Measurements from ENCODE around the gene KTI12. TPM values are rescaled to one million over a fixed set of nuclear protein-coding genes. Genes with fewer than 3 reads are reported as not detected.
"Not testable (repeated sequence)": the region's sequence is repeated elsewhere in the genome, so short reads cannot be mapped to it uniquely, and the experiment has no call there.

The KTI12 gene
- 10 to 100 TPM; 16.9 to 19.5 TPM for total RNA-seq
- polyA plus RNA-seq, result 10 to 100 TPM; 42.2 to 47.5 (median 44.0) TPM
- total RNA-seq, result 6.0 to 16.7 (median 10.3) reads per million in 6 experiments

DNA sequence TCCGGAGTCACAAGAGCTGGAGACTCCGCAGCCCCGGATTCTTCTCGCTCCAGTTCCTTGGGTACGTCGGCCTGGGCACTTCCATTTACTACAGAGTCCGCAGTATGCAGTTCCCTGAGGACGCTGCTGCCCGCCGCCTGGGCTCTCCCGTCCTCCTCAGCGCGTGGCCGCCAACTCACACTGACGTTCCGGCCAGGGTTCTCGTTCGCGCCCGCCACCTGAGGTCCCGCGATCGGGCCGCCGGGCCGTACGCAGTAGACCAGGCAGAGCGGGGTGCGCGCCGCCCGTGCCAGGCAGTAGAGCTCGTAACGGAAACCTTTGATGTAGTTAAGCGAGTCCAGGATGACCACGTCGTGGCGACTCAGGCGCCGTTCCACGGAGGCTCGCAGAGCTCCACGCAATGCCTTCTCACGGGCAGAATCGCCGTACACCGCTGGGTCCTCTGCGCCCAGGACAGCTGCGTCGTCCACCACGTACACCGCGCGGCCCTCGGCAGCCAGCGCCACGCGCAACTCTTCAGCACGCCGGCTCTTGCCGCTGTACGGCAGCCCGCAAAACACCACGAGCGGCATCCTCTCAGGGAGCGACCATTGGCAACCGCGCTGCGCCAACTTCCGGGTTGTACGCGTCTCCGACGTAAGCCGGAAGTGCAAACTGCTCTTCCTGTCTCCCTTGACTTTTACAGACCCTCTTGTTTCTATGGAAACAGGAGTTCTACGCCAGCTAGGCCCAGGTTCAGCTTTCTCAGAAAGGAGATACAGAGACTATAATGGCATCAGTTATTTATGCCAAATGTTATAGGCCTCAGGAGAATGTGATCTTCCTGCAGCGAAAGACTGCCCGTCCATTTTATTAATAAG is at the start of gene KTI12:
Gene KTI12 (minus strand): TSS at position 621 of the 860 bp plus-strand sequence. CDS start 49 bp downstream, at position 572.
- DNase-seq (peak; percentile 78 to 96 (median 90)), ATAC-seq (peak; percentile 93)
- Mint-ChIP-seq H3K36me3 (peaks cover 0 to 36% (median 2%) of the 10 kb centered on the region in 3 donors), H3K27ac (peak within 1 kb of the TSS; percentile 94 to 99 (median 97)), H3K4me3 (peak within 1 kb of the TSS; percentile 89 to 95 (median 92)), H3K27me3 (no peaks in the 10 kb centered on the region), H3K9me3 (no peaks in the 10 kb centered on the region), H3K4me1 (peaks cover 16 to 46% (median 41%) of the 10 kb centered on the region in 4 donors)
- POLR2A ChIA-PET, result interaction anchor here (0.5 to 3.8 kb wide), 9 partner anchors 15 to 821 kb away, joined by 3 to 55 read pairs (median 4); partner anchors contain the start of genes BTF3L4, NRDC and TXNDC12

GRCh38 chr1:52080014-52080415 is 46.4 kb upstream of the KTI12 start:
- no peak for DNase-seq
- H3K4me3 Mint-ChIP-seq, result no peak overlapping the region
- no peaks in the 10 kb centered on the region for H3K27me3 Mint-ChIP-seq
- no peaks in the 10 kb centered on the region for H3K9me3 Mint-ChIP-seq
- peaks cover 6 to 18% (median 8%) of the 10 kb centered on the region in 4 donors for H3K4me1 Mint-ChIP-seq
- POLR2A ChIA-PET, result interaction anchor here (0.7 kb wide), 2 partner anchors 46 to 1629 kb away, joined by 3 to 6 read pairs; partner anchors contain the start of gene KTI12
- peaks cover 0 to 63% (median 4%) of the 10 kb centered on the region in 3 donors for H3K36me3 Mint-ChIP-seq
- no peak for ATAC-seq
- peak overlapping the region in 3 of 10 donors; percentile 2 to 58 (median 15) for H3K27ac Mint-ChIP-seq

- DNase-seq, H3K9me3 Mint-ChIP-seq, H3K4me3 Mint-ChIP-seq, ATAC-seq, H3K27me3 Mint-ChIP-seq: not testable (repeated sequence)
- POLR2A ChIA-PET, result interaction anchor here (0.6 kb wide), 1 partner anchor 1358 kb away, joined by 4 read pairs; no protein-coding TSS in a partner anchor
- Mint-ChIP-seq H3K4me1 (peaks cover 5 to 20% (median 10%) of the 10 kb centered on the region in 4 donors), H3K27ac (peak overlapping the region in 2 of 10 donors; percentile 13 to 53), H3K36me3 (peaks cover 0 to 70% (median 4%) of the 10 kb centered on the region in 3 donors)
These were observed 43.7 kb upstream of the KTI12 start for GRCh38 chr1:52077277-52077676.

- Mint-ChIP-seq H3K4me3 (no peak overlapping the region), H3K9me3 (no peaks in the 10 kb centered on the region), H3K4me1 (peaks cover 15 to 42% (median 26%) of the 10 kb centered on the region in 4 donors), H3K27ac (peak overlapping the region in 4 of 10 donors; percentile 20 to 70 (median 32)), H3K36me3 (peaks cover 0 to 76% (median 3%) of the 10 kb centered on the region in 3 donors), H3K27me3 (no peaks in the 10 kb centered on the region)
- ATAC-seq (no peak), DNase-seq (no peak)
- POLR2A ChIA-PET, result no interaction called here
These were observed 38.7 kb upstream of the KTI12 start for GRCh38 chr1:52072291-52072690.

DNA sequence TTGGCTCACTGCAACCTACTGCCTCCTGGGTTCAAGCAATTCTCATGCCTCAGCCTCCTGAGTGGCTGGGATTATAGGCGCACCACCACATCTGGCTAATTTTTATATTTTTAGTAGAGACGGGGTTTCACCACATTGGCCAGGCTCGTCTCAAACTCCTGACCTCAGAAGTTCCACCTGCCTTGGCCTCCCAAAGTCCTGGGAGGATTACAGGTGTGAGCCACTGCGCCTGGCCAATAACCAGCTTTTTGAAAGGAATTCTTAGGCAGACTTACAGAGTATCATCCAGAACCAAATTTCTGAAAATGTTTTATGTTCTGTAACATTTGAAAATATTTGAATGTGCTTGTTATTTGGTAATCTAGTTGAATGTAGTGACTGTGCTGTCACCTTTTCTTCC is 37.1 kb upstream of the KTI12 start:
- POLR2A ChIA-PET, result no interaction called here
- Mint-ChIP-seq H3K9me3 (no peaks in the 10 kb centered on the region), H3K27me3 (no peaks in the 10 kb centered on the region), H3K4me1 (peaks cover 13 to 42% (median 29%) of the 10 kb centered on the region in 4 donors), H3K4me3 (no peak overlapping the region), H3K36me3 (peaks cover 0 to 77% (median 5%) of the 10 kb centered on the region in 3 donors), H3K27ac (peak overlapping the region in 1 of 10 donors; percentile 70)
- DNase-seq (no peak), ATAC-seq (no peak)

- H3K9me3 Mint-ChIP-seq, result no peaks in the 10 kb centered on the region
- POLR2A ChIA-PET, result no interaction called here
- no peaks in the 10 kb centered on the region for H3K27me3 Mint-ChIP-seq
- H3K4me1 Mint-ChIP-seq, result peaks cover 17 to 60% (median 42%) of the 10 kb centered on the region in 4 donors
- H3K4me3 Mint-ChIP-seq, result no peak overlapping the region
- ATAC-seq (no peak), DNase-seq (no peak)
- H3K36me3 Mint-ChIP-seq, result peaks cover 0 to 83% (median 12%) of the 10 kb centered on the region in 3 donors
- peak overlapping the region in 1 of 10 donors; percentile 23 for H3K27ac Mint-ChIP-seq
These were observed 29.6 kb upstream of the KTI12 start for GRCh38 chr1:52063192-52063591.

GRCh38 chr1:52060822-52061221 is 27.2 kb upstream of the KTI12 start:
- Mint-ChIP-seq H3K27ac (no peak overlapping the region), H3K4me3 (no peak overlapping the region)

GRCh38 chr1:52059888-52060287 is 26.3 kb upstream of the KTI12 start:
- peak overlapping the region in 1 of 10 donors; percentile 24 for H3K4me3 Mint-ChIP-seq
- POLR2A ChIA-PET, result no interaction called here
- H3K9me3 Mint-ChIP-seq, result no peaks in the 10 kb centered on the region
- H3K27ac Mint-ChIP-seq, result no peak overlapping the region
- DNase-seq (no peak), ATAC-seq (no peak)
- no peaks in the 10 kb centered on the region for H3K27me3 Mint-ChIP-seq
- H3K4me1 Mint-ChIP-seq, result peaks cover 31 to 63% (median 55%) of the 10 kb centered on the region in 4 donors
- peaks cover 4 to 50% (median 7%) of the 10 kb centered on the region in 3 donors for H3K36me3 Mint-ChIP-seq

More at GRCh38 chr1:52060822-52061221, 27.2 kb upstream of the KTI12 start:
- POLR2A ChIA-PET, result no interaction called here
- no peak for ATAC-seq
- Mint-ChIP-seq H3K9me3 (no peaks in the 10 kb centered on the region), H3K27me3 (no peaks in the 10 kb centered on the region), H3K4me1 (peaks cover 27 to 63% (median 52%) of the 10 kb centered on the region in 4 donors), H3K36me3 (peaks cover 0 to 60% (median 8%) of the 10 kb centered on the region in 3 donors)
- DNase-seq, result no peak

GRCh38 chr1:52059321-52059720 is 25.7 kb upstream of the KTI12 start:
- Mint-ChIP-seq H3K9me3 (no peaks in the 10 kb centered on the region), H3K4me3 (peak overlapping the region in 7 of 10 donors; percentile 3 to 51 (median 31)), H3K4me1 (peaks cover 33 to 67% (median 60%) of the 10 kb centered on the region in 4 donors), H3K27me3 (no peaks in the 10 kb centered on the region), H3K36me3 (peaks cover 6 to 46% (median 8%) of the 10 kb centered on the region in 3 donors), H3K27ac (peak overlapping the region in 6 of 10 donors; percentile 6 to 80 (median 42))
- ATAC-seq (no peak), DNase-seq (no peak)
- POLR2A ChIA-PET, result interaction anchor here (1.5 kb wide), 1 partner anchor 26 kb away, joined by 3 read pairs; the partner anchor contains the start of gene KTI12

DNA sequence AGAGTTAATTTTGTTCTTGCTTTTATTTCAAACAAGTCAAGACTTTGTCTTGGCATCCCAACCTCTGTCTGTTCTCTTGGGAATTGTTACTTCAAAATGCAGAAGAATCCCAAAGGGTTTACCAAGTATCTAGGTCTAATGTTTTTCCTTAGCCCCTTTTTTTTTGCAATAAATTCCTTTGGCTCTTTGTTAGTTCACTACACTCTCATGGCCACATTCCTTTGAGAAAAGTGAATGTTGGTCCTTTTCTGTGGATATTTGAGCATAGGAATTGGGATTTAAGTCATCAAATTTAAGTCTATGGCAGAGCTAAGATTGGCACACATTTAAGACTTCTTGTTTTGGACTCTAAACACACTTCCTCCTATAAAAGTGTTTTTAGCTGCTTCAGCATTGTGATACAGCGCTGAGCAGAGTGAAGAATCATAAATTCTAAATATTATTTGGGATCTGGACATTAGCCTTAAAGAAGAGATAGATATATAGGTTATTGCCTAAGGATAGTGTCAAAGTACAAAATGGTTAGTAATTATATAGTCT is 24.3 kb upstream of the KTI12 start:
- POLR2A ChIA-PET, result interaction anchor here (1.5 to 5.1 kb wide), 2 partner anchors 25 to 26 kb away, joined by 3 to 55 read pairs; partner anchors contain the start of gene KTI12
- DNase-seq, result no peak
- H3K27ac Mint-ChIP-seq, result peak overlapping the region; percentile 32 to 98 (median 90)
- H3K9me3 Mint-ChIP-seq, result no peaks in the 10 kb centered on the region
- peaks cover 34 to 70% (median 63%) of the 10 kb centered on the region in 4 donors for H3K4me1 Mint-ChIP-seq
- ATAC-seq, result no peak
- H3K4me3 Mint-ChIP-seq, result peak overlapping the region; percentile 88 to 100 (median 99)
- H3K27me3 Mint-ChIP-seq, result no peaks in the 10 kb centered on the region
- H3K36me3 Mint-ChIP-seq, result peaks cover 6 to 38% (median 8%) of the 10 kb centered on the region in 3 donors

GRCh38 chr1:52057255-52057654 is 23.6 kb upstream of the KTI12 start:
- H3K27me3 Mint-ChIP-seq, result no peaks in the 10 kb centered on the region
- peak overlapping the region; percentile 88 to 100 (median 99) for H3K4me3 Mint-ChIP-seq
- peaks cover 6 to 37% (median 8%) of the 10 kb centered on the region in 3 donors for H3K36me3 Mint-ChIP-seq
- peak overlapping the region; percentile 92 to 98 (median 97) for H3K27ac Mint-ChIP-seq
- ATAC-seq (no peak), DNase-seq (no peak)
- peaks cover 37 to 69% (median 66%) of the 10 kb centered on the region in 4 donors for H3K4me1 Mint-ChIP-seq
- H3K9me3 Mint-ChIP-seq, result no peaks in the 10 kb centered on the region
- POLR2A ChIA-PET, result interaction anchor here (5.1 kb wide), 1 partner anchor 25 kb away, joined by 55 read pairs; the partner anchor contains the start of gene KTI12

DNA sequence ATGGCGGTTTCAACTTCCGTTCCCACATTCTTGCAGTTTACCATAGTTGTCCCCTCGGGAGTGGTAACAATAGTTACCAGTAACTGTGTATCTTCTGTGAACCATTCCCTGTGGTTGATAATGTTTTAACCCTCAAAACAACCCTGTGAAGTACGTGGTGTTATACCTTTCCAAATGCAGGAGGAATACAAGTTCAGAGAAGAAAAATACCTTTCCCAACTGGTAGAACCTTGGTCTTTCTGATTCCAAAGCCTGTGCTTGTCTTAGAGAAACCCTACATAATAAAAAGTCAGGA is 23.3 kb upstream of the KTI12 start:
- Mint-ChIP-seq H3K36me3 (peaks cover 5 to 37% (median 8%) of the 10 kb centered on the region in 3 donors), H3K27ac (peak overlapping the region; percentile 92 to 98 (median 97)), H3K4me1 (peaks cover 39 to 72% (median 68%) of the 10 kb centered on the region in 4 donors), H3K9me3 (no peaks in the 10 kb centered on the region), H3K27me3 (no peaks in the 10 kb centered on the region), H3K4me3 (peak overlapping the region; percentile 88 to 100 (median 99))
- DNase-seq, result peak in 1 of 10 donors; percentile 10
- ATAC-seq, result peak in 1 of 2 donors; percentile 3
- POLR2A ChIA-PET, result interaction anchor here (1.0 to 5.1 kb wide), 2 partner anchors 25 to 309 kb away, joined by 8 to 55 read pairs; partner anchors contain the start of genes CC2D1B and KTI12

All from naive thymus-derived CD8-positive, alpha-beta T cell (primary cell).